HEK293T (cell line): ENCODE data around the gene CCNK.

Experiments
- CTCF ChIA-PET: fragments of 350-600 bp; formaldehyde crosslinking; extraction: SDS; loops from one replicate; lab custom pipeline; 2021; ENCODE audit warnings: antibody characterized with exemption, inconsistent platforms; lab: Yijun Ruan, JAX
- POLR2A ChIA-PET: fragments of 350-600 bp; formaldehyde crosslinking; extraction: SDS; loops from one replicate; lab custom pipeline; 2020; ENCODE audit warnings: antibody characterized with exemption, inconsistent platforms; lab: Yijun Ruan, JAX
- DNase-seq: peaks from one replicate; pipeline ENCODE4 v3.0.0; 2012; ENCODE audit warnings: mixed read lengths; ENCODE audit errors: extremely low spot score
- ARNT ChIP-seq: fragments of 450-650 bp; IDR thresholded peaks from 2 replicates; pipeline ENCODE4 v1.6.1; 2017; ENCODE audit warnings: mild to moderate bottlenecking
- BHLHE40 ChIP-seq: fragments of 450-650 bp; IDR thresholded peaks from 2 replicates; pipeline ENCODE4 v1.6.1; 2016; ENCODE audit warnings: mild to moderate bottlenecking, moderate library complexity, borderline replicate concordance
- CTBP1 ChIP-seq: fragments of 450-650 bp; IDR thresholded peaks from 2 replicates; pipeline ENCODE4 v1.6.1; 2016; ENCODE audit warnings: borderline replicate concordance
- ELF4 ChIP-seq: fragments of 450-650 bp; IDR thresholded peaks from 2 replicates; pipeline ENCODE4 v1.6.1; 2017; ENCODE audit warnings: antibody characterized with exemption
- FOXA1 ChIP-seq: fragments of 450-650 bp; IDR thresholded peaks from 2 replicates; pipeline ENCODE4 v1.6.1; 2016; ENCODE audit warnings: mild to moderate bottlenecking
- FOXK2 ChIP-seq: fragments of 450-650 bp; IDR thresholded peaks from 2 replicates; pipeline ENCODE4 v1.6.1; 2016; ENCODE audit warnings: mild to moderate bottlenecking
- FOXM1 ChIP-seq: fragments of 450-650 bp; IDR thresholded peaks from 2 replicates; pipeline ENCODE4 v1.6.1; 2017; ENCODE audit warnings: mild to moderate bottlenecking, borderline replicate concordance
- HDGF ChIP-seq: fragments of 450-650 bp; IDR thresholded peaks from 2 replicates; pipeline ENCODE4 v1.6.1; 2017; ENCODE audit warnings: antibody characterized with exemption, borderline replicate concordance
- L3MBTL2 ChIP-seq: fragments of 450-650 bp; conservative IDR thresholded peaks from 2 replicates; pipeline ENCODE4 v1.6.1; 2016; ENCODE audit warnings: mild to moderate bottlenecking
- LEF1 ChIP-seq: fragments of 450-650 bp; IDR thresholded peaks from 2 replicates; pipeline ENCODE4 v1.6.1; 2017; ENCODE audit warnings: mild to moderate bottlenecking, borderline replicate concordance
- NFRKB ChIP-seq: fragments of 450-650 bp; IDR thresholded peaks from 2 replicates; pipeline ENCODE4 v1.6.1; 2016; ENCODE audit warnings: mild to moderate bottlenecking, moderate library complexity
- SP1 ChIP-seq: fragments of 450-650 bp; IDR thresholded peaks from 2 replicates; pipeline ENCODE4 v1.6.1; 2017
- SUZ12 ChIP-seq: fragments of 450-650 bp; IDR thresholded peaks from 2 replicates; pipeline ENCODE4 v1.6.1; 2016; ENCODE audit warnings: mild to moderate bottlenecking
- TARDBP ChIP-seq: fragments of 450-650 bp; IDR thresholded peaks from 2 replicates; pipeline ENCODE4 v1.6.1; 2016
- ZNF384 ChIP-seq: fragments of 450-650 bp; IDR thresholded peaks from 2 replicates; pipeline ENCODE4 v1.6.1; 2016
- TF ChIP-seq, protein P1 (sequence below): fragments of 450-650 bp; IDR thresholded peaks from 2 replicates; pipeline ENCODE4 v1.6.1; 2016

CCNK gene

DNA sequence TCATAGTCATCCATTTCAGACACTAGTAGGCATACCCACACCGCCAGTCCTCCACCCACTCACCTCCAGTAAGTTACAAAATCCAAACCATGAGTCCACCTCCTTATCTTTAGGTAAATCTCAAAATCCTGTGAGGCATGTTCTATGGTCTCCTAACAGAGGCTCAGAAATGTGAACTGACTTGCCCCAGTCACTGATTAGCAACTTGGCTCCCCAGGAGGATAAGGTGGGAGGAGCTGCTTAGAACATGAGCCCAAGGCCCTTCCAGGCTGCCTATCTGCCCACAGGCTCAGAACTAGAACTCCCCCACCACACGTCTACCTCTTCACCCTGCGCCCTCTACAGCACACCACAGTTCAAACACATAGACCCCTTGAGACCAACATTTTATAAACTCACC lies 20.4 kb upstream of the CCNK start:
- CTCF ChIA-PET, result interaction anchor here (0.8 kb wide), 1 partner anchor 15 kb away, joined by 6 read pairs; no protein-coding TSS in a partner anchor
- POLR2A ChIA-PET, result interaction anchor here (1.4 kb wide), 1 partner anchor 20 kb away, joined by 6 read pairs; the partner anchor contains the start of gene SETD3
- TF ChIP-seq ELF4 (no peak), CTBP1 (no peak)
- DNase-seq, result no peak

DNA sequence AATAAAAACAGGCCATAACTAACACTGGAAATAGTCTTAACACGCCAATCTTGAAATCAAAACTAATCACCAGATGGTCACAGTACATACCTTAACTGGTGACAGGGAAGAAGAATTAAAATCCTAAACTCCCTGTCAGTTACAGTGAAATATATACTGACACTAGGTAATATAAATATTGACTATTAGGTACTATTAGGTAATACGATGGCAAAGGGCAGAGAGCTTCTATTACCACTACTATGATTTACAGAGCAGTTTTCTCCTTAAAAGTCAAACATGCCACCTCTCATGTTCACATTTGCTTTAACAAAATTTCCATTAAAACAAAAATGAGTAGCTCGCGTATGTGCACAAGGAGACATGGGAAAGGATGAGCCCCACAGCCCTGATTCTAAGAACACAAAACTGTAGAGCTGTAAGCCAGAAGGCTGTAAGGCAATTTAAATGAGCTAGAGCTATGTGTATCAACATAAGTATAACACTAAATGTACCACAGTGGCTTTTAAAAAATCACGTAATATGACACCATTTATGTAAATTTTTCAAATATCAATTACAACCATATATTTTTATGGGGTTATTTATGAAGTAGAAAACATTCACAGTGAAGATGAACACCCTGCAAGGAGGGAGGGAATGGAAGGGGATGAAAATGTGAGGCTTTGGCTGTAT lies 19.7 kb upstream of the CCNK start:
- DNase-seq, result no peak
- no peak for TF ChIP-seq FOXA1
- no peak for TF ChIP-seq FOXK2
- no peak for TF ChIP-seq LEF1
- no peak for TF ChIP-seq BHLHE40
- no peak for TF ChIP-seq FOXM1
- TF ChIP-seq HDGF, result no peak
- no peak for TF ChIP-seq L3MBTL2
- no peak for TF ChIP-seq SUZ12
- no peak for TF ChIP-seq CTBP1
- no peak for TF ChIP-seq ELF4
- CTCF ChIA-PET, result interaction anchor here (0.8 kb wide), 1 partner anchor 14 kb away, joined by 6 read pairs; no protein-coding TSS in a partner anchor
- POLR2A ChIA-PET, result interaction anchor here (1.4 kb wide), 1 partner anchor 19 kb away, joined by 6 read pairs; the partner anchor contains the start of gene SETD3

DNA sequence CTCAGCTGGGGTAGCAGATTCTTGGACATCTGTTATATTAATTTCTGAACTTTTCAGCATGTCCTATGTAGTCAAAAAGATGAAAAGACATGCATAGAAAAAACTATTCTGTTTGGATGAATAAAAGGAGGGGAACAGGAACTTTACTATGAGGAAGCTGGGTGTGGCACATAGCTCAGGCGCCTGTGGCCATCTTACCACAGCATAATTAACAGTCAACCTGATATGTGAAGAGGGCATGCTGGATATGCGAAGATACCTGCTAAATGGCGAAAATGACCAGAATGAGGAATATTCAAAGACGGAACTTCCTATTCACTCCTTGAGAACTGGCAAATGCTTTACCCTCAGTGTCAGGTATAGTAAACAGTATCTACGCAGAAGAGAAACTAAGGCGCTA lies 19.0 kb upstream of the CCNK start:
- DNase-seq, result no peak
- CTCF ChIA-PET, result no interaction called here
- no peak for TF ChIP-seq FOXA1
- no peak for TF ChIP-seq ZNF384
- TF ChIP-seq BHLHE40, result no peak
- TF ChIP-seq L3MBTL2, result no peak
- TF ChIP-seq TARDBP, result no peak
- no peak for TF ChIP-seq CTBP1
- no peak for TF ChIP-seq FOXM1
- TF ChIP-seq ELF4, result no peak
- no peak for TF ChIP-seq NFRKB
- POLR2A ChIA-PET, result no interaction called here

DNA sequence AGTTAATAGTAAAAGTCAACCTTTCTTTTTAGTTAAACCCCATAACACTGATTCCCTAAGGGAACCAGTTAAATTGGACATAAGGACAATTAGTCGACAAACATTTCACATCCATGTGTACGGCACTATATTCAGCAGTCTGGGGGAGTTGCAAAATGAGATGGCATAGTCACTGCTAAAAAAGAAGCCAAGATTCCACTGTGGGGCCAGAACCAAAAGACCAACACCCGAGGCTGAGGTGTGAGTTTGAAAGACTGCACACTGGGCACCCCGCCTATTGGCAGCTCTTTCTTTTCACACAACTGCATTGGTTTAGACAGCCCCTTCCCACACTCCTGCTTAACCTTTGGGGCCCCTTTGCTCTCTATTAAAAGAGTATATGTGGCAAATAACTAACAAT lies 17.2 kb upstream of the CCNK start:
- no peak for DNase-seq
- POLR2A ChIA-PET, result no interaction called here
- TF ChIP-seq HDGF (no peak), LEF1 (no peak)
- TF ChIP-seq, protein P1, sequence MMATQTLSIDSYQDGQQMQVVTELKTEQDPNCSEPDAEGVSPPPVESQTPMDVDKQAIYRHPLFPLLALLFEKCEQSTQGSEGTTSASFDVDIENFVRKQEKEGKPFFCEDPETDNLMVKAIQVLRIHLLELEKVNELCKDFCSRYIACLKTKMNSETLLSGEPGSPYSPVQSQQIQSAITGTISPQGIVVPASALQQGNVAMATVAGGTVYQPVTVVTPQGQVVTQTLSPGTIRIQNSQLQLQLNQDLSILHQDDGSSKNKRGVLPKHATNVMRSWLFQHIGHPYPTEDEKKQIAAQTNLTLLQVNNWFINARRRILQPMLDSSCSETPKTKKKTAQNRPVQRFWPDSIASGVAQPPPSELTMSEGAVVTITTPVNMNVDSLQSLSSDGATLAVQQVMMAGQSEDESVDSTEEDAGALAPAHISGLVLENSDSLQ, result no peak
- CTCF ChIA-PET, result no interaction called here

DNA sequence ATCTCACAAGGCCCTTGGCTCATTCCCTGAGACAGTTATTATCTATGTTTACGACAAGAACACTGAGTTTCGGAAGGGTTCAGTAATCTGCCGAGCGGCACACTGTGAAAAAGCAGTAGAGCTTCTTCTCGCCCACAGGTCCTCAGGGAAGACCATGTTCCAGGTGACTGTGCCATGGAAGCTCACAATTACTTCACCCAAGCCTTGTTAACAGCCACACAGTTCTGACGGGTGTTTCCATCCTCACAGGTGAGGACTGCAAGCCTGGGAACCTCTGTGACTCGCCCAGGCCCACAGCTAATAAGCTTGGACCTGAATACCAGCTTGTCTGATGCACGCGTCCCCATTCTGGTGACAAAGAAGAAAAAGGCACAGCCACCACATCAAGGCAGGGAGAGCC lies 15.9 kb upstream of the CCNK start:
- no peak for DNase-seq
- ChIA-PET CTCF (interaction anchor here (0.6 kb wide), 2 partner anchors 205 to 427 kb away, joined by 3 read pairs; no protein-coding TSS in a partner anchor), POLR2A (no interaction called here)
- TF ChIP-seq, protein P1, result no peak
- no peak for TF ChIP-seq LEF1
- no peak for TF ChIP-seq ELF4
- no peak for TF ChIP-seq NFRKB

DNA sequence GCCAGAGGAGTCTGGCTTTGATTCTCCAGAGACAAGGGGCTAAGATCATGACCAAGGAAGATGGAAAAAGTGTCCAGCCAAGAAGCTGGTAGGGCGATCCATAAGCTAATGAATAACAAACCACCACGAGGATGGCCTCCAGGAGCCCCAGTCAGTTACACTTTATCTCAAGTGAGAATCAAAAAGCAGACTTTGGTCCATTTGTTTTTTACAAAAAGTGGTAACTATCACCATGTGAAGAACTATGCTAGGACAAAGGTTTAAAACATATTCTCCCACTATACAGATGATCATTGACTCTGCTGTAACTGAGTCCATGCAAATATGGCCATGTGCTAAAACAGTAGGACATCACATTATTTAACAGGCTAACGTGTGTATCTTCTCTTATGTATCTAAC lies 14.5 kb upstream of the CCNK start:
- POLR2A ChIA-PET, result no interaction called here
- no peak for DNase-seq
- CTCF ChIA-PET, result no interaction called here
- TF ChIP-seq CTBP1 (no peak), ZNF384 (no peak), L3MBTL2 (no peak), HDGF (no peak), NFRKB (no peak), SUZ12 (no peak), TARDBP (no peak), FOXA1 (no peak), ARNT (no peak), ELF4 (no peak), SP1 (no peak), FOXM1 (no peak), LEF1 (no peak), FOXK2 (no peak), BHLHE40 (no peak)
- TF ChIP-seq, protein P1, result no peak
